OCI-LY3 (cell line): ENCODE results near the gene ANGEL1.

Source experiments
- CTCF ChIP-seq: fragments of 200-600, 300-600 bp; sonication (generic); IDR thresholded peaks from 2 replicates; pipeline ENCODE4 v1.5.1; 2014; ENCODE audit warnings: antibody characterized with exemption, low read length, low read depth
- EZH2phosphoT487 ChIP-seq: fragments of 200-600 bp; shearing (Covaris generic); IDR thresholded peaks from 2 replicates; pipeline ENCODE4 v1.6.1; 2018; ENCODE audit warnings: antibody characterized with exemption, mixed run types, low read depth

- TF ChIP-seq CTCF (no peak), EZH2phosphoT487 (no peak)
These were observed 42.4 kb upstream of the ANGEL1 start for GRCh38 chr14:76855066-76855465.
